HepG2 (cell line): ENCODE data around the gene KLB. TPM values are rescaled to one million over a fixed set of nuclear protein-coding genes. Genes with fewer than 3 reads are reported as not detected.

Experiments used
- CBX2 ChIP-seq, 2 experiments: fragments of 200-600 bp in 1 of 2; sonication (generic); formaldehyde crosslinking in 1 of 2; IDR thresholded peaks; 2 replicates each; pipeline versions ENCODE4 v1.7.0 to v1.8.1; 2018 to 2022; ENCODE audit warnings: low read depth in 2 of 2, low read length in 1 of 2, mild to moderate bottlenecking in 1 of 2, missing genetic modification reagents in 1 of 2
- CENPT ChIP-seq: sonication (generic); formaldehyde crosslinking; IDR thresholded peaks from 2 replicates; pipeline ENCODE4 v1.8.0; 2022; ENCODE audit warnings: low read depth, mild to moderate bottlenecking, moderate library complexity, missing genetic modification reagents
- KAT8 ChIP-seq: IDR thresholded peaks from 2 replicates; pipeline ENCODE4 v1.6.1; 2016; ENCODE audit warnings: missing genetic modification reagents, missing compliant biosample characterization
- NR2F6 ChIP-seq, 2 experiments: IDR thresholded peaks; 2 replicates each; pipeline ENCODE4 v1.6.1; 2016; ENCODE audit warnings: antibody characterized with exemption in 1 of 2, mild to moderate bottlenecking in 1 of 2
- RFX3 ChIP-seq: IDR thresholded peaks from 2 replicates; pipeline ENCODE4 v1.6.1; 2016; ENCODE audit warnings: missing biosample characterization, missing genetic modification reagents
- SP2 ChIP-seq: sonication (generic); formaldehyde crosslinking; IDR thresholded peaks from 2 replicates; pipeline ENCODE4 v1.5.1; 2020; ENCODE audit warnings: mild to moderate bottlenecking, missing genetic modification reagents
- SRY ChIP-seq: sonication (generic); formaldehyde crosslinking; IDR thresholded peaks from 2 replicates; pipeline ENCODE4 v1.8.0; 2022; ENCODE audit warnings: mild to moderate bottlenecking, missing genetic modification reagents
- USF2 ChIP-seq, 2 experiments: sonication (generic) in 1 of 2; formaldehyde crosslinking in 1 of 2; IDR thresholded peaks; 2 replicates each; pipeline versions ENCODE4 v1.5.1 to v1.6.1; 2011 to 2020; ENCODE audit warnings: borderline replicate concordance in 1 of 2, low read depth in 1 of 2, low read length in 1 of 2, mild to moderate bottlenecking in 1 of 2, missing genetic modification reagents in 1 of 2, moderate library complexity in 1 of 2
- ZBTB3 ChIP-seq: sonication (generic); formaldehyde crosslinking; IDR thresholded peaks from 2 replicates; pipeline ENCODE4 v1.4.0; 2020; ENCODE audit warnings: low read depth, mild to moderate bottlenecking, moderate library complexity, missing genetic modification reagents, borderline replicate concordance
- ZNF280B ChIP-seq: sonication (generic); formaldehyde crosslinking; IDR thresholded peaks from 2 replicates; pipeline ENCODE4 v1.5.0; 2020; ENCODE audit warnings: missing genetic modification reagents, mild to moderate bottlenecking, borderline replicate concordance
- ZNF350 ChIP-seq: sonication (generic); formaldehyde crosslinking; IDR thresholded peaks from 2 replicates; pipeline ENCODE4 v1.4.0; 2020; ENCODE audit warnings: mild to moderate bottlenecking, low read depth, missing genetic modification reagents, borderline replicate concordance
- ZNF530 ChIP-seq: sonication (generic); formaldehyde crosslinking; IDR thresholded peaks from 2 replicates; pipeline ENCODE4 v1.5.0; 2020; ENCODE audit warnings: low read depth, mild to moderate bottlenecking, missing genetic modification reagents
- ZNF691 ChIP-seq: sonication (generic); formaldehyde crosslinking; IDR thresholded peaks from 2 replicates; pipeline ENCODE4 v1.4.0; 2020; ENCODE audit warnings: missing genetic modification reagents, low read depth, mild to moderate bottlenecking, borderline replicate concordance
- ZNF709 ChIP-seq: sonication (generic); formaldehyde crosslinking; IDR thresholded peaks from 2 replicates; pipeline ENCODE4 v1.5.0; 2020; ENCODE audit warnings: mild to moderate bottlenecking, missing genetic modification reagents
- ZSCAN29 ChIP-seq: sonication (generic); formaldehyde crosslinking; conservative IDR thresholded peaks from 2 replicates; pipeline ENCODE4 v1.4.0; 2020; ENCODE audit warnings: mild to moderate bottlenecking, missing genetic modification reagents
- polyA plus RNA-seq, 8 experiments: library from polyadenylated mRNA; depleted of rRNA in 3 of 8; stranded (reverse) in 7 of 8; unstranded in 1 of 8; fragments of >200 nt; fragmentation: Illumina TruSeq in 4 of 8; extraction: Trizol in 4 of 8; gene quantifications; 2 replicates each; pipeline versions ENCODE4 v1.2.1 to v1.2.3, GENCODE V29; 2011 to 2016; ENCODE audit warnings: low read depth in 4 of 8, missing spikeins in 1 of 8, mixed read lengths in 1 of 8; ENCODE audit not compliant: insufficient read depth in 1 of 8
- total RNA-seq, 5 experiments: library from RNA; depleted of rRNA; stranded (reverse); fragments of >200 nt; fragmentation: Illumina TruSeq; extraction: Trizol; gene quantifications; 2 replicates each; pipeline ENCODE4 v1.2.3, GENCODE V29; 2016; ENCODE audit warnings: low read depth in 1 of 5
- TF ChIP-seq, protein P1 (sequence below): sonication (generic); formaldehyde crosslinking; IDR thresholded peaks from 2 replicates; pipeline ENCODE4 v1.8.1; 2023; ENCODE audit warnings: mild to moderate bottlenecking, missing genetic modification reagents
- TF ChIP-seq, protein P2 (sequence below): sonication (generic); formaldehyde crosslinking; IDR thresholded peaks from 2 replicates; pipeline ENCODE4 v1.8.0; 2023; ENCODE audit warnings: mild to moderate bottlenecking, missing genetic modification reagents
- TF ChIP-seq, protein P3 (sequence below): sonication (generic); formaldehyde crosslinking; IDR thresholded peaks from 2 replicates; pipeline ENCODE4 v1.8.0; 2022; ENCODE audit warnings: mild to moderate bottlenecking, missing genetic modification reagents, moderate library complexity
- TF ChIP-seq, protein P4 (sequence below): sonication (generic); formaldehyde crosslinking; IDR thresholded peaks from 2 replicates; pipeline ENCODE4 v1.5.0; 2020; ENCODE audit warnings: missing genetic modification reagents

Gene KLB
- total and polyA plus RNA-seq, 2 of the 13 experiments (the other 11 are each of a cell fraction or from before 2014, with no cell fraction given): 25.3 to 82.0 TPM

GRCh38 chr4:39375478-39375877 is 31.3 kb upstream of the KLB start (continued):
- peak; percentile 93 for TF ChIP-seq NR2F6 (IDR thresholded peaks at IDR 0.05)
- peak; percentile 89 for TF ChIP-seq NR2F6 (CRISPR knock-in tag; IDR thresholded peaks at IDR 0.05)
- no peak for TF ChIP-seq CENPT (CRISPR knock-in tag)
- no peak for TF ChIP-seq ZNF709 (CRISPR knock-in tag)
- TF ChIP-seq, protein P1, sequence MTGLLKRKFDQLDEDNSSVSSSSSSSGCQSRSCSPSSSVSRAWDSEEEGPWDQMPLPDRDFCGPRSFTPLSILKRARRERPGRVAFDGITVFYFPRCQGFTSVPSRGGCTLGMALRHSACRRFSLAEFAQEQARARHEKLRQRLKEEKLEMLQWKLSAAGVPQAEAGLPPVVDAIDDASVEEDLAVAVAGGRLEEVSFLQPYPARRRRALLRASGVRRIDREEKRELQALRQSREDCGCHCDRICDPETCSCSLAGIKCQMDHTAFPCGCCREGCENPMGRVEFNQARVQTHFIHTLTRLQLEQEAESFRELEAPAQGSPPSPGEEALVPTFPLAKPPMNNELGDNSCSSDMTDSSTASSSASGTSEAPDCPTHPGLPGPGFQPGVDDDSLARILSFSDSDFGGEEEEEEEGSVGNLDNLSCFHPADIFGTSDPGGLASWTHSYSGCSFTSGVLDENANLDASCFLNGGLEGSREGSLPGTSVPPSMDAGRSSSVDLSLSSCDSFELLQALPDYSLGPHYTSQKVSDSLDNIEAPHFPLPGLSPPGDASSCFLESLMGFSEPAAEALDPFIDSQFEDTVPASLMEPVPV (CRISPR knock-in tag): no peak
- no peak for TF ChIP-seq SP2 (CRISPR knock-in tag)
- TF ChIP-seq, protein P2, sequence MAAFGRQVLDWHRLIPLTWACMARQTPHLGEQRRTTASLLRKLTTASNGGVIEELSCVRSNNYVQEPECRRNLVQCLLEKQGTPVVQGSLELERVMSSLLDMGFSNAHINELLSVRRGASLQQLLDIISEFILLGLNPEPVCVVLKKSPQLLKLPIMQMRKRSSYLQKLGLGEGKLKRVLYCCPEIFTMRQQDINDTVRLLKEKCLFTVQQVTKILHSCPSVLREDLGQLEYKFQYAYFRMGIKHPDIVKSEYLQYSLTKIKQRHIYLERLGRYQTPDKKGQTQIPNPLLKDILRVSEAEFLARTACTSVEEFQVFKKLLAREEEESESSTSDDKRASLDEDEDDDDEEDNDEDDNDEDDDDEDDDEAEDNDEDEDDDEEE (CRISPR knock-in tag): no peak
- peak; percentile 21; the same call in 1 of the 2 replicates for TF ChIP-seq KAT8
- no peak; the same call in 1 of the 2 replicates for TF ChIP-seq ZSCAN29 (CRISPR knock-in tag)
- TF ChIP-seq RFX3 (CRISPR knock-in tag): no peak
- no peak for TF ChIP-seq CBX2 (IDR thresholded peaks at IDR 0.05; ENCODE audit: low read depth, low read length)
- no peak for TF ChIP-seq CBX2 (CRISPR knock-in tag; IDR thresholded peaks at IDR 0.05; ENCODE audit: low read depth)
- TF ChIP-seq ZNF350 (CRISPR knock-in tag): no peak
- TF ChIP-seq, protein P3, sequence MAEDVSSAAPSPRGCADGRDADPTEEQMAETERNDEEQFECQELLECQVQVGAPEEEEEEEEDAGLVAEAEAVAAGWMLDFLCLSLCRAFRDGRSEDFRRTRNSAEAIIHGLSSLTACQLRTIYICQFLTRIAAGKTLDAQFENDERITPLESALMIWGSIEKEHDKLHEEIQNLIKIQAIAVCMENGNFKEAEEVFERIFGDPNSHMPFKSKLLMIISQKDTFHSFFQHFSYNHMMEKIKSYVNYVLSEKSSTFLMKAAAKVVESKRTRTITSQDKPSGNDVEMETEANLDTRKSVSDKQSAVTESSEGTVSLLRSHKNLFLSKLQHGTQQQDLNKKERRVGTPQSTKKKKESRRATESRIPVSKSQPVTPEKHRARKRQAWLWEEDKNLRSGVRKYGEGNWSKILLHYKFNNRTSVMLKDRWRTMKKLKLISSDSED (CRISPR knock-in tag): no peak
- TF ChIP-seq USF2 (IDR thresholded peaks at IDR 0.05; ENCODE audit: low read depth, low read length): no peak
- TF ChIP-seq USF2 (CRISPR knock-in tag; IDR thresholded peaks at IDR 0.05; ENCODE audit: borderline replicate concordance): no peak
- TF ChIP-seq ZBTB3: no peak
- TF ChIP-seq ZNF691 (CRISPR knock-in tag): no peak
- TF ChIP-seq, protein P4, sequence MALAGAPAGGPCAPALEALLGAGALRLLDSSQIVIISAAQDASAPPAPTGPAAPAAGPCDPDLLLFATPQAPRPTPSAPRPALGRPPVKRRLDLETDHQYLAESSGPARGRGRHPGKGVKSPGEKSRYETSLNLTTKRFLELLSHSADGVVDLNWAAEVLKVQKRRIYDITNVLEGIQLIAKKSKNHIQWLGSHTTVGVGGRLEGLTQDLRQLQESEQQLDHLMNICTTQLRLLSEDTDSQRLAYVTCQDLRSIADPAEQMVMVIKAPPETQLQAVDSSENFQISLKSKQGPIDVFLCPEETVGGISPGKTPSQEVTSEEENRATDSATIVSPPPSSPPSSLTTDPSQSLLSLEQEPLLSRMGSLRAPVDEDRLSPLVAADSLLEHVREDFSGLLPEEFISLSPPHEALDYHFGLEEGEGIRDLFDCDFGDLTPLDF (CRISPR knock-in tag): no peak
- TF ChIP-seq SRY: no peak
- TF ChIP-seq ZNF530 (CRISPR knock-in tag): no peak
- no peak for TF ChIP-seq ZNF280B
